ENCODE data around the gene TNRC6B. TPM values are rescaled to one million over a fixed set of nuclear protein-coding genes. Genes with fewer than 3 reads are reported as not detected.
"Not testable (repeated sequence)": the region's sequence is repeated elsewhere in the genome, so short reads cannot be mapped to it uniquely, and the experiment has no call there.

TNRC6B gene
- total RNA-seq, 1 donor from 2014 or later: 9.5 TPM

DNA sequence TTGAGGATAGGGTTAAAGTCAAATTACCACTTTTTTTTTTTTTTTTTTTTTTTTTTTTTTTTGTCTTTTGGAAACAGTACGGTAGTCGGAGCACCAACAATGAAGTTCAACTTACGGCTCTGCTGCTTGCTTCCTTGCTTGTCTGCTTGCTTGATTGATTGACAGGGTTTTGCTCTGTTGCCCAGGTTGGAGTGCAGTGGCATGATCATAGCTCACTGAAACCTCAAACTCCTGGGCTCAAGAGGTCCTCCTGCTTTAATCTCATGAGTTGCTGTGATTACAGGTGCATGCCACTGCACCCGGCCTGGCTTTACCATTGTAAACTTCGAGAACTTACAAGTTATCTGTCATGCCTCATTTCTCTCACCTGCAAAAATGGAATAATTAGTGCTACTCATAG, 198.4 kb downstream of the TNRC6B start:
- H3K4me3 ChIP-seq (ENCODE audit: low read depth, low read length): no peak overlapping the region
- no peak for DNase-seq (ENCODE audit: low read depth)
- TF ChIP-seq, protein P1, sequence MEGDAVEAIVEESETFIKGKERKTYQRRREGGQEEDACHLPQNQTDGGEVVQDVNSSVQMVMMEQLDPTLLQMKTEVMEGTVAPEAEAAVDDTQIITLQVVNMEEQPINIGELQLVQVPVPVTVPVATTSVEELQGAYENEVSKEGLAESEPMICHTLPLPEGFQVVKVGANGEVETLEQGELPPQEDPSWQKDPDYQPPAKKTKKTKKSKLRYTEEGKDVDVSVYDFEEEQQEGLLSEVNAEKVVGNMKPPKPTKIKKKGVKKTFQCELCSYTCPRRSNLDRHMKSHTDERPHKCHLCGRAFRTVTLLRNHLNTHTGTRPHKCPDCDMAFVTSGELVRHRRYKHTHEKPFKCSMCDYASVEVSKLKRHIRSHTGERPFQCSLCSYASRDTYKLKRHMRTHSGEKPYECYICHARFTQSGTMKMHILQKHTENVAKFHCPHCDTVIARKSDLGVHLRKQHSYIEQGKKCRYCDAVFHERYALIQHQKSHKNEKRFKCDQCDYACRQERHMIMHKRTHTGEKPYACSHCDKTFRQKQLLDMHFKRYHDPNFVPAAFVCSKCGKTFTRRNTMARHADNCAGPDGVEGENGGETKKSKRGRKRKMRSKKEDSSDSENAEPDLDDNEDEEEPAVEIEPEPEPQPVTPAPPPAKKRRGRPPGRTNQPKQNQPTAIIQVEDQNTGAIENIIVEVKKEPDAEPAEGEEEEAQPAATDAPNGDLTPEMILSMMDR (conservative IDR thresholded peaks at IDR 0.05; ENCODE audit: low read depth, low read length): no peak

DNA sequence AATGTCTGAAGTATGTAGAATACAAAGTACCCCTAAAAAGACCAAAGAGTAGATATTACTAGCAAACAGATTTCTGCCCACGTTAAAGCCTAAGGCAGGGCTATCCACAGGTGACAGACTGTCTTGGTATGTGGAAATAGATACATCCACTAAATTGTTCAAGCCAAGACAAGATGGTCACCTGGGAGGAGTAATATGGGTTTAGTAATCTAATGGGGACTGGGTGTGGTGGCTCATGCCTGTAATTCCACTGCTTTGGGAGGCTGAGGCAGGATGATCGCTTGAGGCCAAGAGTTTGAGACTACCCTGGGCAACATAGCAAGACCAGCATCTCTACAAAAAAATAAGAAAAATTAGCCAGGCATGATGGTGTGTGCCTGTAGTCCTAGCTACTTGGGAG, 200.2 kb downstream of the TNRC6B start:
- TF ChIP-seq, protein P1 (conservative IDR thresholded peaks at IDR 0.05; ENCODE audit: low read depth, low read length): no peak
- no peak for DNase-seq (ENCODE audit: low read depth)

DNA sequence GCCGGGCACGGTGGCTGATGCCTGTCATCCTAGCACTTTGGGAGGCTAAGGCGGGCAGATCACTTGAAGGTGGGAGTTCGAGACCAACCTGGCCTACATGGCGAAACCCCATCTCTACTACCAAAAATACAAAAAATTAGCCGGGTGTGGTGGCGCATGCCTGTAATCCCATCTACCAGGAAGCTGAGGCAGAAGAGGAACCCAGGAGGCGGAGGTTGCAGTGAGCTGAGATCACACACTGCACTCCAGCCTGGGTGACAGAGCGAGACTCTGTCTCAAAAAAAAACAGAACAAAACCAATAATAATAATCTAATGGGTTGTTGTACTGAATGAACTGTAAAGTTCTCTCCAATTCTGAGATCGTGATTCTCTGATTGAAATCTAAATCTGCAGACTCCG, 200.7 kb downstream of the TNRC6B start:
- not testable (repeated sequence) for H3K4me3 ChIP-seq (ENCODE audit: low read depth, low read length); DNase-seq (ENCODE audit: low read depth)

More for the DNA sequence above, 200.2 kb downstream of the TNRC6B start:
- H3K4me3 ChIP-seq (ENCODE audit: low read depth, low read length): no peak overlapping the region

DNA sequence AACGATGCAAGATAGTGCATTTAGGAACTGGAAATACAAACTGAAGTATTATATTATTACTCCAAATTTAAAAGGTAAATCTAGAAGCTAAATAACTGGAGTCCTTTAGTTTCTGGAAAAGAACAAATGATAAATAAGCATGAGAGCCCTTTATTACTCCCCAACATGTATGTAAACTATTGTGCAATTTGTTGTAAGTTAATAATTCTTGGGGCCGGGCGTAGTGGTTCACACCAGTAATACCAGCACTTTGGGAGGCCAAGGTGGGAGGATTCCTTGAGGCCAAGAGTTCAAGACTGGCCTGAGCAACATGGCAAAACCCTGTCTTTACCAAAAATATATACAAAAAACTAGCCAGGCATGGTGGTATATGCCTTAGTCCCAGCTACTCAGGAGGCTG, 203.7 kb downstream of the TNRC6B start:
- TF ChIP-seq, protein P1 (conservative IDR thresholded peaks at IDR 0.05; ENCODE audit: low read depth, low read length): no peak
- no peak for DNase-seq (ENCODE audit: low read depth)
- no peak overlapping the region for H3K4me3 ChIP-seq (ENCODE audit: low read depth, low read length)

DNA sequence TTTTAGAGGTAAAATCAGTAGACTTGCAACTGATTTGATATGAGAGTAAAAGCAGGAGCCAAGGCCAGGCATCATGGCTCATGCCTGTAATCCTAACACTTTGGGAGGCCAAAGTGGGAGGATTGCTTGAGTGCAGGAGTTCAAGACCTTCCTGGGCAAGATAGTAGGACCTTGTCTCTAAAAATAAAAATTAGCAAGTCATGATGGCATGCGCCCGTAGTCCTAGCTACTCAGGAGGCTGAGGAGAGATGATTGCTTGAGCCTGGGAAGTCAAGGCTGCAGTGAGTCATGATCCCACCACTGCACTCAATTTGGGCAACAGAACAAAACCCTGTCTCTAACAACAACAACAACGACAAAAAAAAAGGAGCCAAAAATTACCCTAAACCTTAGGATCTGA, 206.2 kb downstream of the TNRC6B start:
- TF ChIP-seq, protein P1 (conservative IDR thresholded peaks at IDR 0.05; ENCODE audit: low read depth, low read length): no peak
- DNase-seq (ENCODE audit: low read depth): no peak
- H3K4me3 ChIP-seq (ENCODE audit: low read depth, low read length): no peak overlapping the region

DNA sequence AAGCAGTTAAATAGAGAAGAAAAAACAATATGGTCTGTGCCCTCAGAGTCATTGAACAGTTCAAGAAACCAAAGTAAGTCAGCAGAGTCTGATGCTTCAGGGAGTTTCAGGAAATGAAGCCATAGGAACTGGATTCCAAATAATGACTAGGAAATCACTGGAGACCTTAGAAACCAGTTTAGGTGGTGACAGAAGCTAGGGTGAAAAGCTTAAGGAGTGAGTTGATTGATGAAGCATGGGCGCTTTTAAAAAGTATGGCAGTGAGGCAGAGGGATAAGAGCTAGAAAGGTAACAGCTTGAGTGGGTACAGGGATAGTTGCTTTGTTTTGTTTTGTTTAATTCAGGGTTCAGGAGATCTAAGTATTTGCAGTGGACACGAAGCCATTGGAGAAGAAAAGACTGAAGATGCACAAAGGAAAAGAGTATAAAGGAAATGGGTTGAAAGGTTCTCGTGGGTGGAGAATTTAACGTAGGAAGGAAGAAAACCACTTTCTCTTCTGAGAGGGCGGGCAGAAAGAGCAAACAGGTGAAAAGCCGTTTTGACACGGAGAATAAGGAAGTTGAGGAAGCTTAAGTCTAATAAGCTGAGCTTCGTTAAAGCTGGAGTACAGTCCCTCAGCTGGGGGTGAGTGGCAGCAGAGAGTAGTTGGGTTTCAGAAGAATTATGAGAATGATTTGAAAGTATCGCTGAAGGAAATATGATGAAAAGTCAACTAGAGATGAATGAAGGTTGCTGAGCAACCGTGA, 207.5 kb downstream of the TNRC6B start:
- TF ChIP-seq, protein P1 (conservative IDR thresholded peaks at IDR 0.05; ENCODE audit: low read depth, low read length): no peak
- DNase-seq (ENCODE audit: low read depth): no peak
- H3K4me3 ChIP-seq (ENCODE audit: low read depth, low read length): no peak overlapping the region

Other genes starting within 250 kb of the TNRC6B start
- gene TMA7B, start 217.5 kb upstream of the TNRC6B start, total RNA-seq: not detected in 2 replicates
- 3.3 and 3.5 TPM in 2 replicates for gene FAM83F, start 183.0 kb upstream of the TNRC6B start, total RNA-seq
- gene ADSL, start 168.6 kb downstream of the TNRC6B start, total RNA-seq: 128 and 236 TPM in 2 replicates
- 36.0 and 47.5 TPM in 2 replicates for gene SGSM3, start 192.7 kb downstream of the TNRC6B start, total RNA-seq